GM12891 (cell line): ENCODE results near the gene AOC1.

ENCODE experiments used
- POLR2AphosphoS5 ChIP-seq: IDR thresholded peaks from 2 replicates; pipeline ENCODE4 v1.6.1; 2011; ENCODE audit warnings: low read depth, low read length, control low read depth
- TAF1 ChIP-seq: IDR thresholded peaks from 2 replicates; pipeline ENCODE4 v1.6.1; 2011; ENCODE audit warnings: low read depth, low read length, control low read depth

DNA sequence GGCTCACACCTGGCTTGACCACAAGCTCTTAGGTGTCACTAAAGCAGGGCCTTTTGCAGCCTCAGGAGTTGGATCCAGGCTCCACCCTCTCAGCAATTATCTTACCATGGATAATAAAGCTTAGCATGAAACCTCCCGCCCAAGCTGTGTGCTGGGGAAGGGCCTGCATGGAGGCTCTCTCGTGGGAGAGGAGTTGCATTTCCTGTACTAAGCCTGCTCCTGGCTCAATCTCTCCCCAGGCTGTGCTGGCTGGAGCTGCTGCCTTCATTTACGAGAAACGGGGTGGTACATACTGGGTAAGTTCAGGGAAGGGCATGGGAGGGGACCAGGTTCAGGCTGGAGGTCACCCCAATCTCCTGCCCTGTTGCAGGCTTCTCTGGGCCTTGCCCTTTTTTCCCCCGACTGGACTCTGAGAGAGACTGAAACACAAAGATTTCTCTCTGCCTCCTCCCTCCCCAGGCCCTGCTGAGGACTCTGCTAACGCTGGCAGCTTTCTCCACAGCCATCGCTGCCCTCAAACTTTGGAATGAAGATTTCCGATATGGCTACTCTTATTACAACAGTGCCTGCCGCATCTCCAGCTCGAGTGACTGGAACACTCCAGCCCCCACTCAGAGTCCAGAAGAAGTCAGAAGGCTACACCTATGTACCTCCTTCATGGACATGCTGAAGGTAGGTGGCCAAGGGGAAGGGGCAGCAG is 49.0 kb upstream of the AOC1 start:
- TF ChIP-seq TAF1, result no peak
- TF ChIP-seq POLR2AphosphoS5, result no peak
